ENCODE data around the gene HTR3C.

Gene HTR3C

DNA sequence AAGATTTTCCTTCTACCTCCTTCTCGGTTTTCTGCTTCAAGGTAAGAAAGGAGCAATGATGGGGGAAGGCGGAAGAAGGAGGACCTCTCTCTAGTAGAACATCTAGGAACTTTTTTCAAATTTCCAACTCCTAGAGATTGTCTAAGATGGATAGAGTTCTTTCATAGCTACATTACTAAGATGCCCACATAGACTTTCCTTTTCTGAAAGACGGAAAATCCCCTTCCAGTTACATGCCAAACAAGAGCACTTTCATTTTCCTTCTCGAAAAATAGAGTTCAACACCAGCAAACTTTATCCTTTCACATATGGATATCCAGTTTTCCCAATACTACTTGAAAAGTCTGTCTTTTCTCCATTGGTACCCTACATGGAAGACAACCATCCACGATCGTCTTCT lies 44.7 kb downstream of the HTR3C start:
- DNase-seq, result no peak

DNA sequence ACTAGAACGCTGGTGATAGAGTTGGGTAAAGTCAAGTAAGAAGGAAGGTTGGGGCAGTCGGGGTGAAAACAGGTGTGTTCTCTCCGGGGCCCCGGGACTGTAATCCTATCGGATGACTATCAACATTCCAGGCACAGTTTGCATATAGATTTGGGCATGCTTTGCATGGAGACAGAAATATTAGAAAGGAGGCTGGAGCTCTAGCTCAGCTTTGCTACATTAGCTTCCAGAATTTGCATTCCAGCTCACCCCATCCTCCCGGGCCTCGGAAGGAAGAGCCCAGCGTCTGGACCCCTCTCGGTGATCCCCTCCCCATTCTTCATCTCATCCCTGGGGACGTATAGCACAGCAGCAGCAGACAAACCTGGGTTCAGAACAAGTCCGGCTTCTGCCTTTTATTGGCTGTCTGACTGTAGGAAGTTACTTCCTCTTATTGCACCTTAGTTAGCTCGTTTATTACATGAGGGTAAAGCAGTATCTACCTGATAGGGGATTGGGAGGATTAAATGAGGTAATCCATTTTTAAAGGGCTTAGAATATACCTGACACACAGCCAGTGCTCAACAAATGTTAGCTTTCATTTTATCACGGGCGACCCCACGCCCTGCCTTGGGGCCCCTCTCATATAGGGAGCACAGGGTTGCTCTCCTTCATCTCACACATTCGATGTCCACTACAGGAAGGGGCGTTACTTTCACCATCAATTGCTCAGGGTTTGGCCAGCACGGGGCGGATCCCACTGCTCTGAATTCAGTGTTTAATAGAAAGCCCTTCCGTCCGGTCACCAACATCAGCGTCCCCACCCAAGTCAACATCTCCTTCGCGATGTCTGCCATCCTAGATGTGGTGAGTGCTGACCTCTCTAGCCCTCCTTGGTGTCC lies 47.2 kb downstream of the HTR3C start:
- DNase-seq, result no peak
